ENCODE data around the gene LRRC45.

The LRRC45 gene

DNA sequence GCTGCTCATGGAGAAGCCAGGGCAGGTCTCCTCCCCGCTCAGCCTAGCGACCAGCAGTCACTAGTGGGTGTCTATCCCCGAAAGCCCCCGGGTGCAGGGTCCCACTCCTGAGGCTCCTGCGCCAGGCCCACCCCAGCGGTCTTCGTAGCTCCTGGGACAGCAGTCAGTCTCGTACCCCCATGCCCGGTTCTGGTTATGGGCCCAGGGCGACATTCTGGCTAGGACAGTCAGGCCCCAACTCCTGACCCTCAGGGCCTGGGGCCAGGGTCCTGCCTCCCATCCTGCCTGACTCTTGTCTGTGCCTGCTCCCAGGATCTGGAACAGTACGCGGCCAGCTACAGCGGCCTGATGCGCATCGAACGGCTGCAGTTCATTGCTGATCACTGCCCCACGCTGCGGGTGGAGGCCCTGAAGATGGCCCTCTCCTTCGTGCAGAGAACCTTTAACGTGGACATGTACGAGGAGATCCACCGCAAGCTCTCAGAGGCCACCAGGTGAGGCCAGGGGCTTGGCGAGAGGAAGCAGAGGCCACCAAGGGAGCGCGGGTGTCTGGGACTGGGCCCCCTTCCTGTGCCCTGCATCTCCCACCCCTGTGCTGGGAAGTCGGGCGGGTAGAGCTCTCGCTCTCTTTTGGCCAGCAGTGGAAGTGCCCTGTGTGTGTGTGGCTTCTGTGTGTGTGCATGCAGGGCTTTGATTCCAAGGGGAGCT, 30.6 kb downstream of the LRRC45 start:
- no peak for DNase-seq

DNA sequence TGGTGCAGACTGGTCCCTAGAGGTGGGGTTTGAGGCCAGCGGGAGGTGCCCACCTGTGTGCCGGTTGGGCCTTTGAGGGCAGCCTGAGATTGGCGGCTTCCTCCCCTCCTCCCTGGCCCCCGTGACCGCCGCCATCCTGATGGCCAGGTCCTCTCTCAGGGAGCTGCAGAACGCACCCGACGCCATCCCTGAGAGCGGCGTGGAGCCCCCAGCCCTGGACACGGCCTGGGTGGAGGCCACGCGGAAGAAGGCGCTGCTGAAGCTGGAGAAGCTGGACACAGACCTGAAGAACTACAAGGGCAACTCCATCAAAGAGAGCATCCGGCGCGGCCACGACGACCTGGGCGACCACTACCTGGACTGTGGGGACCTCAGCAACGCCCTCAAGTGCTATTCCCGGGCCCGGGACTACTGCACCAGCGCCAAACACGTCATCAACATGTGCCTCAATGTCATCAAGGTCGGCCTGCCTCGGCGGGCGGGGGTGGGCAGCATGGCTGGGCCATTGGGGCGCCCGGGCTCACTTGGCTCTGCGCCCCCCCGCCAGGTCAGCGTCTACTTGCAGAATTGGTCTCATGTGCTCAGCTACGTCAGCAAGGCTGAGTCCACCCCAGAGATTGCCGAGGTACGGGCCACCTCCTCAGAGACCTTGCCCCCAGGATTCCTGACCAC, 31.4 kb downstream of the LRRC45 start:
- no peak for DNase-seq

DNA sequence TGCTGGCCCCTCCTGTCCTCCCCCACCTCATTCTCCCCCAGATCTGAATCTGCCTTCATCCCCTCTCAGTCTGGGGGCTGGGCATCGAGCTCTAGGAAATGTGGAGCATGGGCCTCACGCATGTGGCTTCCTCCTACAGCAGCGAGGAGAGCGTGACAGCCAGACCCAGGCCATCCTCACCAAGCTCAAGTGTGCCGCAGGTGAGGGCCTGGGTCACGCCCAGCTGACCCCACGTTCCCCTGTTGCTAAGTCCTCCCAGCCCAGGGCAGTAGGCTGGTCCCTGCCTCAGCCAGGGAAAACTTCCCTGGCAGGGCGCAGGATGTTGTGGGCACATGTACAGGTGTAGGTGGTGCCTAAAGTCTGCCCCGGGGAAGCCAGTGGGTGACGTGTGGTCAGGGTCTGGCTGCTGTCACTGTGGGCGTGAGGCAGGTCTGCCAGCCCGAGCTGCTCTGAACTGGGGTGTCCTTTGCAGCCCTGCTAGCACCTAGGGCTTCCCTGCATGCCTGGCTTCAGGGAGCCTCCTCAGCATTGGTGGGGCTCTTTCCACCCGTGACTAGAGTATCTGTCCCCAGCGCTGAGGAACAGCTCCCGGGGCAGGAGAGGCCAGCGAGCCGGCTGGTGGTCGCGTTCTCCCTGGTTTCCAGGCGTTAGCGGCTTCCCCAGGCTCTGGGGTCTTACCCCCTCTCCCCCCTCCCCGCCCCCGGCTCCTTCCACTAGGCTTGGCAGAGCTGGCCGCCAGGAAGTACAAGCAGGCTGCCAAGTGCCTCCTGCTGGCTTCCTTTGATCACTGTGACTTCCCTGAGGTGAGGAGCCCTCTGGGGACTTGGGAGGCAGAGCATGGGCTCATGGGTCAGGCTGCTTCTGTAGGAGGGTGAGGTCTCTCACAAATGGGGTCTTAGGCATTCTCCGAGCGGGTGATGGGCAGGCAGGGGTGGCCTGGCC, 32.2 kb downstream of the LRRC45 start:
- no peak for DNase-seq

DNA sequence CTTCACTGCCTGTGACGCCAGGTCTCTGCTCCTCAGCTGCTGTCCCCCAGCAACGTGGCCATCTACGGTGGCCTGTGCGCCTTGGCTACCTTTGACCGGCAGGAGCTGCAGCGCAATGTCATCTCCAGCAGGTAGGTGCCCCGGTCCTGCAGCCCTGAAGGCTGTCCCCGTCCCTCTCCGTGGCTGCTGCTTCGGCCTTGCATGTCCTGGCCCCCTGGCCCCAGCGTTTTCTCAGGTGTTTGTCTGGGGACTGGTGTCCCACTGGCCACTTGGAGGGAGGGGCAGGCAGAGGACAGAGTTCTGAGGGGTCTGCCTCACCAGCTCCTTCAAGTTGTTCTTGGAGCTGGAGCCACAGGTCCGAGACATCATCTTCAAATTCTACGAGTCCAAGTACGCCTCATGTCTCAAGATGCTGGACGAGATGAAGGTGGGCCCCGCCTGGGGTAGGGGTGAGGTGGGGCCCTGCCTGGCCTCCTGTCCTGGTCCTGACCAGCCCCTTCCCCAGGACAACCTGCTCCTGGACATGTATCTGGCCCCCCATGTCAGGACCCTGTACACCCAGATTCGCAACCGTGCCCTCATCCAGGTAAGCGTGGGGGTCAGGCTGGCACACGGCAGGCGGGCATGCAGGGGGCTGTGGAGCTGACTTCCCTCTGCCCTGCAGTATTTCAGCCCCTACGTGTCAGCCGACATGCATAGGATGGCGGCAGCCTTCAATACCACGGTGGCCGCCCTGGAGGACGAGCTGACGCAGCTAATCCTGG, 33.0 kb downstream of the LRRC45 start:
- DNase-seq, result no peak

DNA sequence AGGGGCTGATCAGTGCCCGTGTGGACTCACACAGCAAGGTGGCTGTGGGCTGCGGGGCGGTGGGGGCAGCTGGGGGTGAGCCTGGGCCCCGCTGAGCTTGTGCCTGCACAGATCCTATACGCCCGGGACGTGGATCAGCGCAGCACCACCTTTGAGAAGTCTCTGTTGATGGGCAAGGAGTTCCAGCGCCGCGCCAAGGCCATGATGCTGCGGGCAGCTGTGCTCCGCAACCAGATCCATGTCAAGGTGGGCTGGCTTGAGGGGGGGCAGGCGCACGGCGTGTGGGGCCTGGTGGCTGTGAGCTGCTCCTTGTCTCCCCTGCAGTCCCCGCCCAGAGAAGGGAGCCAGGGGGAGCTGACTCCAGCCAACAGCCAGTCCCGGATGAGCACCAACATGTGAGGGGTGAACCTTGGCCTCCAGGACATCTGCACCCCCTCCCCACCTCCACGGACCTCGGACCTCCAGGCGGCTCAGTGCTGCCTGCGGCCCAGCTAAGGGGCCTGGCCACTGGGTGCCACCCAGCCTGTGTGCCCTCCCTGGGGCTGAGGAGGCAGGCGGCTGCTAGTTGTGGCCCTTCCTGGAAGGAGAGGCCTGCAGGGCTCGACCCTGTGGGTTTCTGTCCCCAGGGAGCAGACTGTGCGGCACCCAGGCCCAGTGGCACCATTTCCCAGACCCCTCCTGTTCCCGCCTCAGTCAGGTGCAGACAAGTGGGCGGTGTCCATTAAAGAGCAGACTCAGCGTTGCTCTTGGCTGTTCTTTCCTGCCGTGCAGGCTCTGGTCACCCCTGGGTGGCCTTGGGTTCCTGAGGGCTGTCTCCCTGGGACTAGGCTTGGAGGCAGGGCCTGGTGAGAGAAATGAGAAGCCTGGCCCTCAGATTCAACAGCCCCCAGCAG, 33.9 kb downstream of the LRRC45 start:
- no peak for DNase-seq

DNA sequence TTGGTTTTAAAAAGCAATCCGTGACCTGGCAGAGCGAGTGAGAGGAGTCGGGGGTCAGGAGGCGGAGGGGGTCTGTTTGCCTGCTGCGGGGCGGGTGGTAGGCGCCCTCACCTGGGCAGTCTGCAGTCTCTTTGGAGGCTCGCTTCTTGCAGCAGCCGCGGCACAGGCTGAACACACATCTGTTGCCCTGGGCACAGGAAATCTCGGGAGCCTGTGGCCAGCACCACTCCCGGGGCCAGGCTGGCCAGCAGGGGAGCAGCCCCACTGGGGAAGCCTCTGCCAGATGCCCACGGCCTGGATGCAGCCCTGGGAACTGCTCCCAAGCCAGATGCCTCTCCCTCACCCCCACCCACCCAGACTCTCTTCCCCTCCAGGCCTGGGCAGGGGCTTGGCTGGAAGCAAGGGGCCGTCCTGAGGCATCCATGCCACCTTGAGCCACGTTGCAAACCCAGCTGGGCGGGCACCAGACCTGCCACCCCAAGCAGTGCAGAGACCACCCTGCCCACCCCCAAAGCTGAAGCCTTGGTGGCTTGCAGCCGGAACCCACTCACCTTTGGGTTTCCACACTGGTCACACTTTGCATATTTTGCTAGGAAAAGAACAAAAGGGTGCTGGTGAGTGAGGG, 35.2 kb downstream of the LRRC45 start:
- no peak for DNase-seq

DNA sequence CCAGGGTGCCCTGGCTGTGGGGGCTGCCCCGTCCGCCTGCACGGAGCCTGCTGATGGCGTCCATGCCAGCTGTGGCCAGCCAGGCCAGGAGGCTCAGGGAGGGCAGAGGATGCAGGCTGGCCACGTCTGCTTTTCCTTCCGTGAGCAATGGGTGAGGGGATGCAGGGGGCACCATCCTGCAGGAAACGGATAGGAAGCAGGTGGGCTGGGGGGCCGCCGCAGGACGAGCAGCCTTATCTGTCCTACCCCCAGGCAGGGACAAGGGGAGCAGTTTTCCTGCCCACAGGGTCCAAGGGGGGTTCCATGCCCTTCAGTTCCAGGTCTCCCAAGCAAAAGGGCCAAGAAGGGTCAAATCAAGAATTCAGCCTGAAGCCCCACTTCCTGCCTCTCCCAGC, 35.7 kb downstream of the LRRC45 start:
- no peak for DNase-seq

DNA sequence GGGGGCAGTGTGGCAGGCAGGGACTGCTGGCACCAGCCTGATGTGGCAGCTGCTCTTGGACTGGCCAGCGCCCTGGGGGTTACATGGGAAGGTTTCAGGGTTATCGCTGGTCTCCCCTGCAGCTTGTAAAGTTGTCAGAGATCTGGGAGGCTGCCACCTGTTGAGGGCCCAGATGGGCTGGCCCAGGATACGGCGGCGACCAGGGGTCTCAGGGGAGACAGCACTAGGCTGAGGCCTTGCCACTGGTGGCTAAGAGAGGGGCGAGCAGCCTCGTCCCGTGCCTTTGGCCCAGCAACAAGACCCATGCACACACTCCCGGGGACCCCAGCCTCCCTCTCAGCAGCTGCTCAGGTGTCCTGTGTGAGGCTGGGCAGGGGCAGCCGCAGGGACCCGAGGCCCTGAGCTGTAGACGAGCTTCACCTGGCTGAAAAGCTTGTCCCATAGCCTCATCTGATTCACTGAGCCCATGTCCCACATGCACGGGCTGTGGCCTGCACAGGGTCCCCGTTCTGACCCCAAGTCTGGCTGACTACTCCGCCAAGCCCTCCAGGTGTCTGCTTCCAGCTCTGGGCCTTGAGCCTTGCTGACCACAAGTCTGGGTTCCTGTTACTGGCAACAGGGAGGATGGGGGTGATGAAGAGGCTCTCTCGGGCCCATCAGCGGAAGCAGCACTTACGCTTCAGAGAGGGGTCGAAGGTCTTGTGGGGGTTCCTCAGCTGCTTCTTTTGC, 36.3 kb downstream of the LRRC45 start:
- no peak for DNase-seq

DNA sequence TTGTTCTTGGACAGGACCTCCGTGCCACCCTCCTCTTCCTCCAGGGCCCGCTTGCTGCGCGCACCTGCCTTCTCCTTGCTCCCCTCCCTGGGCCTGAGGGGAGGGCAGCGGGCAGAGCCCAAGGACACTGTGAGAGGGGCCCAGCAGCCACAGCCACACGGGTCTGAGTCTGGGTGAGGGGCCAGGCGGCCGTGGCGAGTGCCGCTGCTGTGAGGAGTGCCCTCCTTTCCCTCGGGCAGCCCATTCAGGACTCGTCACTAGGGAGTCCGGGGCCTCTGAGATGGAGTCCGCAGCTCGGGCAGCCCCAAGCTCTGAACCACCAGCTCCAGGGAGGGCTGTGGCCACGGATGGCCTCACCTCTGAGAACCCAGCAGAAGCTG, 36.9 kb downstream of the LRRC45 start:
- DNase-seq, result no peak

DNA sequence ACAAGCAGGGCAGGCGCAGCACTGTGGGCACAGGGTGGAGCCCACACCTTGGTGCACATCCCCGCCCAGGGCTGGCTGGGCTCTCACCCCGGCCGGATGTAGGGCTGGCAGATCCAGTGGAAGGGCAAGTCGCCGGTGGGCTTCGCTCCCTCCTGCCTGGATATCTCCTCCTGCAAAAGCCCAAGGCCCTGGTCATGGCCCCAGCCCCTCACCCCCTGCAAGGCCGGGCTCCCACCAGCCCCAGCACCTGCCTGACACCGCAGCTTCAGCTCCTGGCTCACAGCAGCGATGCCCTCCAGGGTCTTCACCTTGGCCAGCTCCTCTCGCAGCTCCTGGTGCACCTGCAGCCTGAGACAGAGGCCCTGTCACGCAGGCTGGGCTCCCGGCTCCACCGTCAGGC, 37.5 kb downstream of the LRRC45 start:
- no peak for DNase-seq

DNA sequence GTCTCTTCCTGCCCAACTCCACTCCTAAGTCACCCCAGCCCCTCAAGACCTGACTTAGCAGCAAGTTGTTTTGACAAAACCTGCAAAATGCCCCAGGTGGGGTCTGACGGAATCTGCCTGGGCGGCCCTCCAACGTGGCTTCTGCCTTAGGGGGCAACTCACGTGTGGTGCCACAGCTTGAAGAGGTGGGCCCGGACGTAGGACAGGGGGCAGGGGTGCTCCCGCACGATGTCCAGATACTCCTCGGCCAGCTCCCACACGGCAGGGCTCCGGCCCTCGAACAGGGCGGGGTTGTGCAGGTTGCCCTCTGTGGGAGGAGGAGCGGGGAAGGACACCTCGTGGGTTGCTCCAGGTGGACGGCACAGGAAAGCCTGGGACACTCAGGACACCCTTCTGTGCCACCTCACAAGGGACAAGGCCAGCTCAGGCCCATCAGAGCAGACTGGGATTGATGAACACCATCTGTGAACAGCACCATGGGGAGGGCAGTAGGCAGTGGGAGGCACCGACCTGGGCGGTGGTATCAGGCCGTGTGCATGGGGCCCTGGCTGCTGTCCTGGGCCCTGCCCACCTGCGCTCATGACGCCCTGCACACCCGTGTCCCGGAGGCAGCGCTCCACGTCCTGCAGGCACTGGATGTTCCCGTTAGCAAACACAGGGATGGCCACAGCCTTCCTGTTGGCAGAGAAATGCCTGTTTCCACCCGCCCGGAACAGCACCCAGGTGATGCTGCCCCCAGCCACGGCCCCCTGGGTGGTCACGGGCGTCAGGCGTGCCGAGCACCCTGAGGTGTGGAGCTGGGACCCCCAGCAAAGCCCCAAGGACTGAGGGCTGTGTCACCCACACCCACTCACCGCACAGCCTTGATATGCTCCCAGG, 38.2 kb downstream of the LRRC45 start:
- DNase-seq, result no peak

DNA sequence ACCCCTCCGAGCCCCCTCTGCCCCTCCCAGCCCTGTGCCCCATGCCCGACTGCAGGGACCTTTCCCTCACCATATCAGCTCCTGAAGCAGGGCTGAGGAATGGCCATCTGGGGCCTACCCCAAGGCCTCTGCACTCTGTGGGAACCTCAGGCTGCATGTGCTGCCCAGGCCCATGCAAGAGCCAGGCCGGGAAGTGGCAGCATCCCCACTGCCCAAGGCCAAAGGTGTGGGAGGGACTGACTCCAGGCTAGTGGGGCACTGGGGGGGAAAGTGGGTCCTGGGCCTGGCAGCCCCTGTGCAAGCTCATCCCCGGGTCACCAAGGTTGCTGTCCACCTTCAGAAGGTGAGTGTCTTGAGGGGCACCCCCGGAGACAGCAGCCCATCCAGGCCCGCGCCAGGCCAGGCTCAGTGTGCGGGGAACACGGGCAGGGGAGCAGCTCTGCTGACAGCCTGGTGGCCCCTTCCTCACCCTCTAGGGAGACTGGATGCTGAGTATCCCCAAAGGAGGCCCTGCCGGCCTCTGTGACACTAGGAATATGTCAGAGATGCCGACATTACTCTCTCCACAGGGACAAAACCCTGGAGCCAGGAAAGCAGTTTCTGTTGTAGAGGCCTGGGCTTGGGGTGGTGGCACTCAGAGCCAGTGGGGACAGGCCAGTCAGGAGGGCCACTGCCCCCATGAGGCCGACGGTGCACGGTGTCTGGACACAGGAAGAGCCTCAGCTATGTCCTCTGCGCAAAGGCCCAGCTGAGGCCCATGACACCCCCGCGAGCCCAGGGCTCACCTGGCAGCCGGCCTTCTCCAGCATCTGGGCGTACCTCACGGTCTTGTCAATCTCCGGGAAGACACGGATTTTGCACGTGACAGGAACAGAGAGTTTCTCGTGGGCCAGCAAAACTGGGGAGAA, 39.2 kb downstream of the LRRC45 start:
- DNase-seq, result no peak

DNA sequence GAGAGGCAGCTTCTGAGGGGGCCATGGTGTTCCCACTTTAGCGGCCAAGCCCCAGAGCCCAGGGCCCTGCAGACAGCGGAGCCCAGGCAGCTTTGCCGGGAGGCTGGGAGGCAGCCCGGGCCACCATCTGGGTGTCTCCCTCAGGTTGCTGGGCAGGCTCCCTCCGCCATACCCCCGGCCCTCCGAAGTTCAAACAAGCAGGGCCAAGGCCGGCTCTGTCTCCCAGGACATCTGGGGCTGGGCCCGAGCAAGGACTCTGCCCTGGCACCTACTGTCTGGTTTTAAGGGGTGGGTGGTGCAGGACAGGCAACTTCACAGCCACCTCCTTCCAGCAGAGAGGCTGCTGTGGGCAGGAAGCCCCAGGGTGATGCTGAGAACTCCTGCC, 39.9 kb downstream of the LRRC45 start:
- no peak for DNase-seq

DNA sequence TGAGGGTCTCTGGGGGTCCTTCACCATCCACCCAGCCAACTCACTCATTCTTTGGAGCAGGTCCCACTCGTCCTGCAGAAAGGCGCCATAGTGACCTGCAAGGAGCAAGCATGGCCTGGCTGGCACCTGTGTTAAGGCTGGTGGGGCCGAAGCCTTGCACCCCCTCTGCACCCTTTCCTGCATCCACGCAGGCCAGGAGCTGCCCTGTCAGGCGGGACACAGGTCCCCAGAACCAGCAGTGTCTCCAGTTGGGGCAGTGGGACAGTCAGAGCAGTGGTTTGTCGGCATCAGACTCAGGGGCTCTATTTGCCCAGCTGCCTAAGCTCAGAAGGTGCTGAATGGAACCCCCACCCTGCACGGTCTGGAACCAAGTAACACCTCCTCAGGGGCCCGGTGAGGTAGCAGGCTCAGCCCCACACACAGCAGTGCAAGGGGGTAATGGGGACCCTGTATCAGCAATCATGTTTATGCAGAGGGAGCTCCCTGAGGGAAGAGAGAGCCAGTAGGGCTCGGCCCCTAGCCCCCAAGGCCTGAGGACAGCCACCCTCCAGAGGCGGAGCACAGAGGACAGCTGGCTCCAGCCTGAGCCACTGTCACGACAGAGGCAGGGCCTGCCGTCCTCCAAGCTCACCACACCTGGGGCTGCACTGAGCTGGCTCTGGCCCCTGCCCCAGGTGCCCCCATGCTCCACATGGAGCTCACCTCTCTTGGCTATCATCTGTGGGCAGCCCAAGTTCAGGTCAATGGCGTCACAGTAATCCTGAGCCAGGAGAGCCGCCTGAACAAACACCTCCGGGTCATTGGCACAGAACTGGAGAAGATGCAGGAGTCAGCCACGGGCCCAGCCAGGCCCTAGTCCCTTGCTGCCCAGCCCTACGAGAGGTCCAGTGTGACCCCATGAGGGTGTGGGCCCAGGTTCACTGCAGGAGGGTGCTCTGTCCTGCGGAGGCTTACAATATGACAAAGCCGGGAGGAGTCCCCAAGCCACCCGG, 40.6 kb downstream of the LRRC45 start:
- no peak for DNase-seq

DNA sequence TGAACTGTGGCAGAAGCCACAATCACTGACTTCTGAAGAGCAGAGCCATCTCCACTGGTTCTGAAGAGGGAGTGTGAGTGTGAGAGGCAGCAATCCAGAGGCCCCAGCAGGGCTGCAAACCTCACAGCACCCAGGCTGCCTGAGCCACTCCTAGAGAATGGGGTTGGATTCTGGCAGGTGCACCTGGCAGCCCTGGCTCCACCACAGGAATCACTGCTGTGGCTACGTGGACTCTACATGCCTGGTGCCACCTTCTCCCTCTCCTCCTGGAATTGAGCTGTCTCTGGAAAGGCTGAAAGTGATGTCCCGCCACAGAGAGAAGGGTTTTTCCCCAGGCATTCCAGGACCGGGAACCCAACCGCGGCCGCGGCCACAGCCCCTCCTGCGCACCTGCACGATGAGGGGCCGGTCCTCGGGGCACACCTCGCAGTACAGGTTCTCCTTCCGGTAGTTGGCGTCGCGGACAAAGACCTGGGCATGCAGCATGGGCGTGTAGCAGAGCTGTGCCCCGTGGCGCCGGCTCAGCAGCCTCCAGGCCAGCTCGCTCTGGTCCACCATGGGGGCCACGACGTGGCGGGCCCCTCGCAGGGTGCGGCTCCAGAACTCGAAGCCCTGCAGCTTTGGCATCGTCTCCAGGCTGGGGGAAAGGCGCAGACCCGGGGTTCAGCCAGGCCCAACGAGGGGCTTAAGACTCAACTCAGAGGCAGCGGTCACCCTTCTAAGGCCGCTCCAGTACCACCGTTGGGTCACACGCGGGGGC, 41.5 kb downstream of the LRRC45 start:
- DNase-seq, result no peak

DNA sequence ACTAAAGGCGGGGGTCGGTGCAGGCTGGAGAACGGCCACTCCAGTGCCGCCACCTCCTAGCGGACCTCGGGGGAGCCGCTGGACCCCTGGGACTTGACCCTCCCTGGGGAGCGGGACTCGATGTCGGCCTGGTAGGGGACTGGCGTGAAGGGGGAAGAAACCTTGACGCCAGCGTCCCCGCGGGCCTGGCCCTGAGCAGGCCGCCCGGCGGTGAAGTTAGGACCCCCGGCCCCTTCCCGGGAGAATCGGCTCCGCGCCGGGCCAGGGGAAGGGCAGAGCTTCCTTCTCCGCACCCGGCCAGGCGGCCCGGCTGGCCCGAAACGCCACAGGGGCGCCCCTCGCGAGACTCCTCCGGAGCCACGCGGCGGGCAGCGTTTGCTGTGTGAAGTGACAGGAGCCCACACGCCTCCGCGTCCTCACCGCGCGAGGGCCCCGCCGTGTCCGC, 42.1 kb downstream of the LRRC45 start:
- no peak for DNase-seq

All from activated T-cell treated with anti-CD3 and anti-CD28 coated beads, Interleukin-2, amount 50 U/mL, for 1 hour (primary cell).